ENCODE results near the gene ARHGEF33. TPM values are rescaled to one million over a fixed set of nuclear protein-coding genes. Genes with fewer than 3 reads are reported as not detected.

ARHGEF33 gene
- polyA plus RNA-seq, 1 donor from 2014 or later: 1.5 TPM

DNA sequence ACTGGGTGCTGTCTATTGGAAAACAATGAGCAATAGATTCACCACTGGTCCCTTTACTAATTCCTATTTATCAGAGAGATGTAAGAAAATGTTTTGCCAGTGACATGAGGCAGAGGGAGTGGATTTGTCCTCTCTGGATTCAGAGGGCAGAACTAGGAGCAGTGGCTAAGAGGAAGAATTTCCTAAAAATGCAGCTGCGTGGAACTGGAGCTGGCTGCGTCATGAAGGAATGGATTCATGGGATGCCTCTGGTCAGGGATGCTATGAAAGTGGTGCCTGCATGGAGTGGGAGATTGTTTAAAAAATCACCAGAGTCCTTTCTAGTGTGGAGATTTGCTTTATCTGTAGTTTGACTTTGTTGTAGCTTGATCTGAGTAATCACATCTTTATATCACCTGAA lies 78.3 kb downstream of the ARHGEF33 start:
- H3K27me3 ChIP-seq (ENCODE audit: insufficient read depth, low read depth, low read length): no peaks in the 10 kb centered on the region
- H3F3A ChIP-seq (ENCODE audit: insufficient read depth, low read length, poor library complexity, severe bottlenecking): no peaks in the 10 kb centered on the region
- TF ChIP-seq, protein P1, sequence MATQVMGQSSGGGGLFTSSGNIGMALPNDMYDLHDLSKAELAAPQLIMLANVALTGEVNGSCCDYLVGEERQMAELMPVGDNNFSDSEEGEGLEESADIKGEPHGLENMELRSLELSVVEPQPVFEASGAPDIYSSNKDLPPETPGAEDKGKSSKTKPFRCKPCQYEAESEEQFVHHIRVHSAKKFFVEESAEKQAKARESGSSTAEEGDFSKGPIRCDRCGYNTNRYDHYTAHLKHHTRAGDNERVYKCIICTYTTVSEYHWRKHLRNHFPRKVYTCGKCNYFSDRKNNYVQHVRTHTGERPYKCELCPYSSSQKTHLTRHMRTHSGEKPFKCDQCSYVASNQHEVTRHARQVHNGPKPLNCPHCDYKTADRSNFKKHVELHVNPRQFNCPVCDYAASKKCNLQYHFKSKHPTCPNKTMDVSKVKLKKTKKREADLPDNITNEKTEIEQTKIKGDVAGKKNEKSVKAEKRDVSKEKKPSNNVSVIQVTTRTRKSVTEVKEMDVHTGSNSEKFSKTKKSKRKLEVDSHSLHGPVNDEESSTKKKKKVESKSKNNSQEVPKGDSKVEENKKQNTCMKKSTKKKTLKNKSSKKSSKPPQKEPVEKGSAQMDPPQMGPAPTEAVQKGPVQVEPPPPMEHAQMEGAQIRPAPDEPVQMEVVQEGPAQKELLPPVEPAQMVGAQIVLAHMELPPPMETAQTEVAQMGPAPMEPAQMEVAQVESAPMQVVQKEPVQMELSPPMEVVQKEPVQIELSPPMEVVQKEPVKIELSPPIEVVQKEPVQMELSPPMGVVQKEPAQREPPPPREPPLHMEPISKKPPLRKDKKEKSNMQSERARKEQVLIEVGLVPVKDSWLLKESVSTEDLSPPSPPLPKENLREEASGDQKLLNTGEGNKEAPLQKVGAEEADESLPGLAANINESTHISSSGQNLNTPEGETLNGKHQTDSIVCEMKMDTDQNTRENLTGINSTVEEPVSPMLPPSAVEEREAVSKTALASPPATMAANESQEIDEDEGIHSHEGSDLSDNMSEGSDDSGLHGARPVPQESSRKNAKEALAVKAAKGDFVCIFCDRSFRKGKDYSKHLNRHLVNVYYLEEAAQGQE (IDR thresholded peaks at IDR 0.05; ENCODE audit: borderline replicate concordance): no peak
- no peak for TF ChIP-seq SMC3 (conservative IDR thresholded peaks at IDR 0.05; ENCODE audit: poor library complexity)
- no peak for TF ChIP-seq RAD21 (conservative IDR thresholded peaks at IDR 0.05)
- TF ChIP-seq EZH2 (IDR thresholded peaks at IDR 0.05; ENCODE audit: borderline replicate concordance, insufficient read depth, low read length, poor library complexity, severe bottlenecking): no peak
- TF ChIP-seq MXI1 (conservative IDR thresholded peaks at IDR 0.05; ENCODE audit: poor library complexity, severe bottlenecking): no peak
- no peak for TF ChIP-seq POLR2AphosphoS5 (IDR thresholded peaks at IDR 0.05)
- TF ChIP-seq TAF1 (IDR thresholded peaks at IDR 0.05; ENCODE audit: low read depth): no peak
- no peak for TF ChIP-seq EP300 (conservative IDR thresholded peaks at IDR 0.05; ENCODE audit: poor library complexity, severe bottlenecking)
- TF ChIP-seq, protein P2, sequence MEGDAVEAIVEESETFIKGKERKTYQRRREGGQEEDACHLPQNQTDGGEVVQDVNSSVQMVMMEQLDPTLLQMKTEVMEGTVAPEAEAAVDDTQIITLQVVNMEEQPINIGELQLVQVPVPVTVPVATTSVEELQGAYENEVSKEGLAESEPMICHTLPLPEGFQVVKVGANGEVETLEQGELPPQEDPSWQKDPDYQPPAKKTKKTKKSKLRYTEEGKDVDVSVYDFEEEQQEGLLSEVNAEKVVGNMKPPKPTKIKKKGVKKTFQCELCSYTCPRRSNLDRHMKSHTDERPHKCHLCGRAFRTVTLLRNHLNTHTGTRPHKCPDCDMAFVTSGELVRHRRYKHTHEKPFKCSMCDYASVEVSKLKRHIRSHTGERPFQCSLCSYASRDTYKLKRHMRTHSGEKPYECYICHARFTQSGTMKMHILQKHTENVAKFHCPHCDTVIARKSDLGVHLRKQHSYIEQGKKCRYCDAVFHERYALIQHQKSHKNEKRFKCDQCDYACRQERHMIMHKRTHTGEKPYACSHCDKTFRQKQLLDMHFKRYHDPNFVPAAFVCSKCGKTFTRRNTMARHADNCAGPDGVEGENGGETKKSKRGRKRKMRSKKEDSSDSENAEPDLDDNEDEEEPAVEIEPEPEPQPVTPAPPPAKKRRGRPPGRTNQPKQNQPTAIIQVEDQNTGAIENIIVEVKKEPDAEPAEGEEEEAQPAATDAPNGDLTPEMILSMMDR (IDR thresholded peaks at IDR 0.05; ENCODE audit: poor library complexity, severe bottlenecking): no peak
- H3K79me2 ChIP-seq (replicated peaks; ENCODE audit: insufficient read depth, low read length): no peaks in the 10 kb centered on the region
- no peaks in the 10 kb centered on the region for H3K9me2 ChIP-seq (ENCODE audit: insufficient read depth, low read length)
- no peaks in the 10 kb centered on the region for H4K20me1 ChIP-seq (ENCODE audit: insufficient read depth)
- H3K9ac ChIP-seq (ENCODE audit: low read length): no peak overlapping the region
- no peak overlapping the region for H3K4me2 ChIP-seq (ENCODE audit: low read length)
- no peak overlapping the region for H3K4me3 ChIP-seq (ENCODE audit: low read length)
- H3K27ac ChIP-seq (ENCODE audit: low read length): no peak overlapping the region
- no peak overlapping the region for H2AFZ ChIP-seq (ENCODE audit: low read depth, low read length)
- H3K9me3 ChIP-seq (ENCODE audit: low read length): no peaks in the 10 kb centered on the region
- no peaks in the 10 kb centered on the region for H3K36me3 ChIP-seq (ENCODE audit: insufficient read depth, low read length)

DNA sequence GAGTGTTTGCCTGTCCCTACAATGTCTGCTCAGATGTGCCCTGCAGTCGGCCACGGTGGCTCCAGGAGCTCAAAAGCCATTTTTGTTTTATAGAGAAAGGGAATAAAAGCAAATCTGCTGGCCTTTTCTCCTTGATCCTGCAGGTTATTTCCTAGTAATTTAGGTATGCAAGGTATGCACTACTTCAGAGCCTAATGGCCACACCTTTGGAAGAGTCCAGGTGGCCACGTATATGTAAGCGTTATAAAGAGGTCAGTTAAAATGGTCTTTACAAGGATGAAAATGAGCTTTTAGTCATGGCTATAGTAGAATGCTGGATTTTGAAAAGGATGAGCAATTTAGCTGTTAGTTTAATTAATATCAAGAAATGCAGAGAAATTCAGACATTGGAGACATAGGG lies 81.7 kb downstream of the ARHGEF33 start:
- Histone ChIP-seq H2AFZ (ENCODE audit: low read depth, low read length) (no peak overlapping the region), H4K20me1 (ENCODE audit: insufficient read depth) (no peaks in the 10 kb centered on the region), H3K79me2 (replicated peaks; ENCODE audit: insufficient read depth, low read length) (no peaks in the 10 kb centered on the region), H3F3A (ENCODE audit: insufficient read depth, low read length, poor library complexity, severe bottlenecking) (no peaks in the 10 kb centered on the region), H3K9me2 (ENCODE audit: insufficient read depth, low read length) (no peaks in the 10 kb centered on the region), H3K4me2 (ENCODE audit: low read length) (no peak overlapping the region), H3K36me3 (ENCODE audit: insufficient read depth, low read length) (no peaks in the 10 kb centered on the region), H3K9me3 (ENCODE audit: low read length) (no peaks in the 10 kb centered on the region), H3K4me3 (ENCODE audit: low read length) (no peak overlapping the region), H3K27me3 (ENCODE audit: insufficient read depth, low read depth, low read length) (no peaks in the 10 kb centered on the region), H3K27ac (ENCODE audit: low read length) (no peak overlapping the region), H3K9ac (ENCODE audit: low read length) (no peak overlapping the region)
- no peak for TF ChIP-seq MXI1 (conservative IDR thresholded peaks at IDR 0.05; ENCODE audit: poor library complexity, severe bottlenecking)
- no peak for TF ChIP-seq EP300 (conservative IDR thresholded peaks at IDR 0.05; ENCODE audit: poor library complexity, severe bottlenecking)
- TF ChIP-seq RAD21 (conservative IDR thresholded peaks at IDR 0.05): no peak

DNA sequence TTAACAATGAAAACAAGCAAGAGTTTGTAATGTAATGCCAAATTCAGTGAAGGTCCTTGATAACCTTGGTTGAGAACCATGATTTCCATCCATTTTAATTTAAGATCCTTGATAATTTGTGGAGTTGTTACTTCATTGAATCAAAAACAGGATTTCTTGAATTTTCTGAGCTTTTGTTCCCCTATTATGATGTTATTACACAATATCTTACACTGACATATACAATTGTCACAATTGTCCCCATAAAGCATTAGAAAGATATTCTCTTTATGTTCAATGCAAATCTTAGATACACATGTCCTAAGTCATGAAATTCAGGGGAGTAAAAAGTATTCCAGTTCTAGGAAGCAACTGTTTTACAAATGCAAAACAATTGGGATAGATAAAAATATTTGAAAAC lies 83.6 kb downstream of the ARHGEF33 start:
- no peaks in the 10 kb centered on the region for H3K79me2 ChIP-seq (replicated peaks; ENCODE audit: insufficient read depth, low read length)
- no peaks in the 10 kb centered on the region for H4K20me1 ChIP-seq (ENCODE audit: insufficient read depth)
- H3K9me2 ChIP-seq (ENCODE audit: insufficient read depth, low read length): no peaks in the 10 kb centered on the region
- H3F3A ChIP-seq (ENCODE audit: insufficient read depth, low read length, poor library complexity, severe bottlenecking): no peaks in the 10 kb centered on the region
- H3K4me3 ChIP-seq (ENCODE audit: low read length): no peak overlapping the region
- H3K9me3 ChIP-seq (ENCODE audit: low read length): no peaks in the 10 kb centered on the region
- no peaks in the 10 kb centered on the region for H3K27me3 ChIP-seq (ENCODE audit: insufficient read depth, low read depth, low read length)
- no peak overlapping the region for H3K9ac ChIP-seq (ENCODE audit: low read length)
- TF ChIP-seq, protein P2 (IDR thresholded peaks at IDR 0.05; ENCODE audit: poor library complexity, severe bottlenecking): no peak
- TF ChIP-seq EZH2 (IDR thresholded peaks at IDR 0.05; ENCODE audit: borderline replicate concordance, insufficient read depth, low read length, poor library complexity, severe bottlenecking) (no peak), RAD21 (conservative IDR thresholded peaks at IDR 0.05) (no peak), EP300 (conservative IDR thresholded peaks at IDR 0.05; ENCODE audit: poor library complexity, severe bottlenecking) (no peak), TAF1 (IDR thresholded peaks at IDR 0.05; ENCODE audit: low read depth) (no peak), POLR2AphosphoS5 (IDR thresholded peaks at IDR 0.05) (no peak), SMC3 (conservative IDR thresholded peaks at IDR 0.05; ENCODE audit: poor library complexity) (no peak), MXI1 (conservative IDR thresholded peaks at IDR 0.05; ENCODE audit: poor library complexity, severe bottlenecking) (no peak)
- TF ChIP-seq, protein P1 (IDR thresholded peaks at IDR 0.05; ENCODE audit: borderline replicate concordance): no peak
- no peak overlapping the region for H3K27ac ChIP-seq (ENCODE audit: low read length)
- no peaks in the 10 kb centered on the region for H3K36me3 ChIP-seq (ENCODE audit: insufficient read depth, low read length)
- no peak overlapping the region for H2AFZ ChIP-seq (ENCODE audit: low read depth, low read length)
- no peak overlapping the region for H3K4me2 ChIP-seq (ENCODE audit: low read length)
